GM06990 (cell line): ENCODE data around the gene CBX2.

Source experiments
- DNase-seq: peaks from one replicate; pipeline ENCODE4 v3.0.0-alpha.2; 2011; ENCODE audit not compliant: insufficient read length; ENCODE audit errors: extremely low read depth
- H3K27me3 ChIP-seq: replicated peaks from 2 replicates; pipeline ENCODE4 v1.6.0; 2011; ENCODE audit warnings: low read length; ENCODE audit not compliant: control insufficient read depth, insufficient read depth
- H3K36me3 ChIP-seq: 2 replicates; pipeline ENCODE4 v1.5.1; 2011; ENCODE audit warnings: low read length; ENCODE audit not compliant: control insufficient read depth, insufficient read depth
- H3K4me3 ChIP-seq: replicated peaks from 2 replicates; pipeline ENCODE4 v1.5.1; 2011; ENCODE audit warnings: low read depth, mild to moderate bottlenecking, control low read depth, low read length
- CTCF ChIP-seq: IDR thresholded peaks from 2 replicates; pipeline ENCODE4 v1.5.1; 2011; ENCODE audit warnings: low read length, control low read depth, mild to moderate bottlenecking, inconsistent platforms; ENCODE audit not compliant: insufficient read depth, poor library complexity, severe bottlenecking

CBX2 gene

GRCh38 chr17:79806446-79806760, 28.5 kb downstream of the CBX2 start:
- TF ChIP-seq CTCF, result no peak
- Histone ChIP-seq H3K4me3 (no peak overlapping the region), H3K27me3 (peaks cover 18% of the 10 kb centered on the region), H3K36me3 (no peaks in the 10 kb centered on the region)
- no peak for DNase-seq

GRCh38 chr17:79806863-79807720, 29.1 kb downstream of the CBX2 start:
- DNase-seq, result no peak
- Histone ChIP-seq H3K4me3 (no peak overlapping the region), H3K36me3 (no peaks in the 10 kb centered on the region), H3K27me3 (peaks cover 25% of the 10 kb centered on the region)
- no peak for TF ChIP-seq CTCF

- Histone ChIP-seq H3K27me3 (peaks cover 25% of the 10 kb centered on the region), H3K36me3 (no peaks in the 10 kb centered on the region), H3K4me3 (no peak overlapping the region)
- no peak for DNase-seq
- TF ChIP-seq CTCF, result peak; percentile 46
Observed at GRCh38 chr17:79808763-79809529, 31.0 kb downstream of the CBX2 start.

- H3K27me3 ChIP-seq, result peaks cover 29% of the 10 kb centered on the region
- TF ChIP-seq CTCF, result no peak
Observed at GRCh38 chr17:79809530-79810129, 31.7 kb downstream of the CBX2 start.

GRCh38 chr17:79810130-79811010, 32.4 kb downstream of the CBX2 start:
- H3K27me3 ChIP-seq, result peaks cover 29% of the 10 kb centered on the region
- H3K36me3 ChIP-seq, result no peaks in the 10 kb centered on the region
- TF ChIP-seq CTCF, result no peak
- DNase-seq, result peak; percentile 94
- H3K4me3 ChIP-seq, result peak overlapping the region; percentile 55

More at GRCh38 chr17:79809530-79810129, 31.7 kb downstream of the CBX2 start:
- DNase-seq, result no peak
- no peaks in the 10 kb centered on the region for H3K36me3 ChIP-seq
- H3K4me3 ChIP-seq, result peak overlapping the region; percentile 26
